ENCODE measurements around the gene ARID3B. TPM values are rescaled to one million over a fixed set of nuclear protein-coding genes. Genes with fewer than 3 reads are reported as not detected.

ARID3B gene
- total RNA-seq, 1 experiment from 2014 or later, result 68.0 TPM

DNA sequence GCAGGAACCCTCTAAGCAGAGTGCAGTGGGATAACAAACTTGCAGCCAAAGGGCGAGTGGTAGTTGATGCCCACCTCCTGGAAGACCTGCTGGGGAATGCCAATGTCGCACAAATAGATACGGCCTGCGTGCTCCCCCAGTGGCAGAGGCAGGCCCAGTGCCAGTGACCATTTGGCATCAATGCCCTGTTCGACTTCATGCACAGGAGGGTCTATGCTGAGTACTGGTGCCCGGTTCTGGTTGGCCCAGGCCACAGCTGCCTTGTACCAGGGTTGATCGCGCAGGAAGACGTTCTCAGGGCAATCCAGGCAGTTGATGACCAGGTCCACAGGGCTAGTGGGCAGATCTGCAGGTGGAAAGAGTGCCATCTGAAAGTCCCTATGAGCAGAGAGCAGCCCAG lies 91.6 kb downstream of the ARID3B start:
- H3K27me3 ChIP-seq (ENCODE audit: control insufficient read depth, insufficient read depth, low read length), result no peaks in the 10 kb centered on the region
- DNase-seq, result no peak
- no peak overlapping the region for H3K4me3 ChIP-seq (ENCODE audit: insufficient read depth, low read depth, low read length)
- H3K36me3 ChIP-seq (replicated peaks; ENCODE audit: control insufficient read depth, insufficient read depth, low read length), result peaks cover 34% of the 10 kb centered on the region

GRCh38 chr15:74633781-74634180 lies 92.8 kb downstream of the ARID3B start:
- Histone ChIP-seq H3K4me3 (ENCODE audit: insufficient read depth, low read depth, low read length) (no peak overlapping the region), H3K27me3 (ENCODE audit: control insufficient read depth, insufficient read depth, low read length) (no peaks in the 10 kb centered on the region), H3K36me3 (replicated peaks; ENCODE audit: control insufficient read depth, insufficient read depth, low read length) (peaks cover 27% of the 10 kb centered on the region)
- no peak for DNase-seq

- peak; percentile 85 for DNase-seq
- H3K27me3 ChIP-seq (ENCODE audit: control insufficient read depth, insufficient read depth, low read length), result no peaks in the 10 kb centered on the region
- H3K36me3 ChIP-seq (replicated peaks; ENCODE audit: control insufficient read depth, insufficient read depth, low read length), result peaks cover 25% of the 10 kb centered on the region
- no peak overlapping the region for H3K4me3 ChIP-seq (ENCODE audit: insufficient read depth, low read depth, low read length)
These were observed 94.2 kb downstream of the ARID3B start for GRCh38 chr15:74635228-74635627.

DNA sequence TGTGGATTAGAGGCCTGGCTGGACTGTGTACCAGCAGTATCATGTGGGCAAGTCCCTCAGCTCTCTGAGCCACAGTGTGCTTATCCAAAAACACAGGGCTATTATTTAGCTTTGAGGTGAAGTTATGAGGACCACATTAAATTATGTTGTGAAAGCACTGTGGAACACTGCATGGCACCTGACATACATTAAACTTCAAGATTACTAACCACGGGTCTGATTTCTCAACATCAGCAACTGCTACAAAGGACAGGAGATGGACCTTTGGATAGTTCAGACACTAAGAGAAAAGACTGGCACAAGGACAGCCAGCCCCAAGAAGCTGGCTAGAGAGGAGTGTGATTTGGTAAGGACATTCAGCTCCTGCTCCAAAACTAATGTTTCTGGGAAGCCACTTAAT lies 96.0 kb downstream of the ARID3B start:
- Histone ChIP-seq H3K4me3 (ENCODE audit: insufficient read depth, low read depth, low read length) (no peak overlapping the region), H3K36me3 (replicated peaks; ENCODE audit: control insufficient read depth, insufficient read depth, low read length) (peaks cover 23% of the 10 kb centered on the region), H3K27me3 (ENCODE audit: control insufficient read depth, insufficient read depth, low read length) (no peaks in the 10 kb centered on the region)
- no peak for DNase-seq

- H3K36me3 ChIP-seq (replicated peaks; ENCODE audit: control insufficient read depth, insufficient read depth, low read length), result peaks cover 11% of the 10 kb centered on the region
- DNase-seq, result no peak
- H3K4me3 ChIP-seq (ENCODE audit: insufficient read depth, low read depth, low read length), result no peak overlapping the region
- no peaks in the 10 kb centered on the region for H3K27me3 ChIP-seq (ENCODE audit: control insufficient read depth, insufficient read depth, low read length)
These were observed 100.1 kb downstream of the ARID3B start for GRCh38 chr15:74641151-74641550.

- no peak for DNase-seq
- H3K4me3 ChIP-seq (ENCODE audit: insufficient read depth, low read depth, low read length), result no peak overlapping the region
These were observed 101.3 kb downstream of the ARID3B start for GRCh38 chr15:74642348-74642733.

DNA sequence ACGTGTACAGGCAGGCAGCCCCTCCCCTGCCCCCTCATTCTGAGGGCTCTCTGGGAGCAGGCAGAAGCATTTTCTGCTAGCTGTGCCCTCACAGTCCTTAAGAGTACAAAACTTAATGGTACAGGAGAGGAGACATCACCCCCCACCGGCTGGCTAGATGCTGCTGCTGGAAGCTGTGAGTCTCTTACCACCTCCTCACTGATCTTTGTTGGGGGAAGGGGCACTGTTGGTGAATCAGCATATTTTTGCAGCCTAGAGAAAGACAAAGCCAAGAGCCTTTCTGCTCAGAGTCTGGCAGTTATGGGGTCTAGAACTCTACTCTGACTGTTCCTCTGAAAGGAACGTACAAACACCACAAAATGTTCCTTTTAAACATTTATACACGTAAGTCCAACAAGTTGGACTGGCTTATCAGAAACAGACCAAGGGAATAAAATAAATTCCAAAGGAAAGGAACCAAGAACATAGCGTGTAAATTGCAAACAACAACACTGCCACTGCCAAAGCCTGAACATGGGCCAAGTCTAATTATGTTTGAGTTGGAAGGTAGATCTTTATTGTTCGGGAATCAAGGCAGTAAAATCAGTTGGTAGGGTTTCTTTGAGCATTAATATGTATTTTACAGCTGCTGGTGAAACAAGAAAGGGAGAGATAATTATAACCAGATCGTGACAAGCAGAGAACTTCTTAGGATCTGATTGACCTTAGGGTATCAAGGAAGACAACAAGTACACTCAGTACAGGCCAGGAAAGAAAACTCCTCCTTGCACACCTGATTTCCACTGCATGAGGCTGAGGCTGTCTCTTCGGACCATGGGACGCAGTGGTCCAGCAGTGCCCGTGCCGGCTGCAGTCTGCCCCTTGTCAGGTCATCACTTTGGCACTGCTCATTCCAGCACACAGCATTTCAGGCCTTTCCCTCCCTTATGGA lies 102.0 kb downstream of the ARID3B start:
- Histone ChIP-seq H3K4me3 (ENCODE audit: insufficient read depth, low read depth, low read length) (no peak overlapping the region), H3K36me3 (replicated peaks; ENCODE audit: control insufficient read depth, insufficient read depth, low read length) (peaks cover 11% of the 10 kb centered on the region), H3K27me3 (ENCODE audit: control insufficient read depth, insufficient read depth, low read length) (no peaks in the 10 kb centered on the region)
- peak; percentile 52 for DNase-seq

More at GRCh38 chr15:74642348-74642733, 101.3 kb downstream of the ARID3B start:
- H3K36me3 ChIP-seq (replicated peaks; ENCODE audit: control insufficient read depth, insufficient read depth, low read length), result peaks cover 11% of the 10 kb centered on the region
- H3K27me3 ChIP-seq (ENCODE audit: control insufficient read depth, insufficient read depth, low read length), result no peaks in the 10 kb centered on the region

DNA sequence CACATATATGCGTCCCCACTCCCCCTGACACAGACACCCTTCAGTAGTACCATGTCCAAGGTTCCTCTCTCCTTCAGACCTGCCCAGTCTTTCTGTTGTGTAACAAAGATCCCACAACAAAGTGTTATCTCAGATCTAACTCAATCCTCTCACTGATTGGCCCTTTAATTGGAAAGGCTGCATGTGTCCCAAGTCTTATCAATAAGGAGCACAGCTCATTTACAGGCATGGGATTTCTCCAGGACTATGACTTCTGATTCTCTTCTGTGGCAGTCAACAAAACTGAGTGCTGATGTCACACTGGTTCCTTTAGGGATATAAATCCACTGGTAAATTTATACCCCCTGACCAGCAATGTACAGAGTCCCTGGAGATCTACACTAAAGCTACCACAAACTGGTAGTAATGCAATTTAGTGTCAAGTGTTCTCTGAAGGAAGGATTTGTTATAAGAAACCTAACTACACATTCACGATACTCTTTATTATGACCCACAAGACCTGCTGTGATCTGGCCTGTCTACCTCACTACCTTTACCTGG lies 102.7 kb downstream of the ARID3B start:
- H3K27me3 ChIP-seq (ENCODE audit: control insufficient read depth, insufficient read depth, low read length), result no peaks in the 10 kb centered on the region

DNA sequence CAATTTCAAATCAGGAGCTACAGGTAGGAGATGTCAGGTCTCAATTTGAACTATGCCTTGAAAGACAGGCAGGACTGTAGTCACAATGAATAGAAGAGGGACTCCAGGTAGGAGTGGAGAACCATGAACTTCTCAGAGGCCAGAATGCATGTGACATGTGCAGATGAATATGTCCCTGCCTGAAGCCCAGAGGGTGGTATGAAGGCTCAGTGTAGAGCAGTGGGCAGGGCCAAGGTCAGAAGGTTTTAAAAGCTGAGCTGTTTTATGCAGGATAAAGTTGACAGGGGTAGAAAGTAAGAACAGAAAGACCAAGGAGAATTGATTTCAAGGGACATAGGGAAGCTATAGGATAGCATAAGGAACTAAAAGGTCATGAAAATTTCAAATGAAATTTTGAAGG lies 105.5 kb downstream of the ARID3B start:
- no peak for DNase-seq
- H3K36me3 ChIP-seq (replicated peaks; ENCODE audit: control insufficient read depth, insufficient read depth, low read length), result no peaks in the 10 kb centered on the region; the same call in 1 of the 2 replicates
- no peak overlapping the region for H3K4me3 ChIP-seq (ENCODE audit: insufficient read depth, low read depth, low read length)
- H3K27me3 ChIP-seq (ENCODE audit: control insufficient read depth, insufficient read depth, low read length), result no peaks in the 10 kb centered on the region

More for the DNA sequence above, 102.7 kb downstream of the ARID3B start:
- H3K4me3 ChIP-seq (ENCODE audit: insufficient read depth, low read depth, low read length), result no peak overlapping the region
- no peak for DNase-seq
- H3K36me3 ChIP-seq (replicated peaks; ENCODE audit: control insufficient read depth, insufficient read depth, low read length), result peaks cover 9% of the 10 kb centered on the region

Other genes with a start within 250 kb of the ARID3B start
- 5.2 and 5.6 TPM in 2 replicates for gene CYP11A1, start 173.6 kb upstream of the ARID3B start, total RNA-seq (2014; rRNA removed; shearing (Covaris generic))
- 26.8 and 36.0 TPM in 2 replicates for gene SEMA7A, start 107.3 kb upstream of the ARID3B start, total RNA-seq (2014; rRNA removed; shearing (Covaris generic))
- gene UBL7, start 80.1 kb upstream of the ARID3B start, total RNA-seq (2014; rRNA removed; shearing (Covaris generic)), result 83.0 and 105 TPM in 2 replicates
- 50.6 and 66.3 TPM in 2 replicates for gene CLK3, start 74.6 kb downstream of the ARID3B start, total RNA-seq (2014; rRNA removed; shearing (Covaris generic))
- 9.4 and 9.7 TPM in 2 replicates for gene EDC3, start 154.8 kb downstream of the ARID3B start, total RNA-seq (2014; rRNA removed; shearing (Covaris generic))
- gene CYP1A1, start 184.3 kb downstream of the ARID3B start, total RNA-seq (2014; rRNA removed; shearing (Covaris generic)), result 0.45 and 0.78 TPM in 2 replicates
- not detected in 2 replicates for gene CYP1A2, start 207.6 kb downstream of the ARID3B start, total RNA-seq (2014; rRNA removed; shearing (Covaris generic))
- gene CSK, start 240.9 kb downstream of the ARID3B start, total RNA-seq (2014; rRNA removed; shearing (Covaris generic)), result 31.8 and 34.8 TPM in 2 replicates